Loucy (cell line): ENCODE results near the gene KDM4B.

Source experiments
- H2AFZ ChIP-seq: fragments of 200-600 bp; sonication (generic); 2 replicates; pipeline ENCODE4 v1.6.0; 2016; ENCODE audit warnings: antibody characterized with exemption, mild to moderate bottlenecking, low read length, moderate library complexity
- H3F3A ChIP-seq: fragments of 200-600 bp; 2 replicates; pipeline ENCODE4 v1.6.0; 2016; ENCODE audit warnings: antibody characterized with exemption, low read depth, mild to moderate bottlenecking
- H3K27me3 ChIP-seq: fragments of 200-600 bp; sonication (generic); 2 replicates; pipeline ENCODE4 v1.6.1; 2014; ENCODE audit warnings: low read length, mild to moderate bottlenecking; ENCODE audit not compliant: insufficient read depth, poor library complexity, severe bottlenecking
- H3K36me3 ChIP-seq: fragments of 200-600 bp; sonication (generic); 2 replicates; pipeline ENCODE4 v1.6.1; 2016; ENCODE audit warnings: low read length; ENCODE audit not compliant: insufficient read depth
- H3K4me1 ChIP-seq: fragments of 200-600 bp; sonication (generic); 2 replicates; pipeline ENCODE4 v1.5.1; 2014; ENCODE audit warnings: low read length, mild to moderate bottlenecking; ENCODE audit not compliant: insufficient read depth, poor library complexity, severe bottlenecking
- H3K4me2 ChIP-seq: fragments of 200-600 bp; sonication (generic); 2 replicates; pipeline ENCODE4 v1.6.0; 2014; ENCODE audit warnings: antibody characterized with exemption, low read length, low read depth, mild to moderate bottlenecking; ENCODE audit not compliant: poor library complexity, severe bottlenecking
- H3K4me3 ChIP-seq: fragments of 200-600 bp; sonication (generic); 2 replicates; pipeline ENCODE4 v1.5.1; 2014; ENCODE audit warnings: low read length, mild to moderate bottlenecking, mixed read lengths; ENCODE audit not compliant: poor library complexity, severe bottlenecking
- H3K79me2 ChIP-seq: fragments of 200-600 bp; sonication (generic); 2 replicates; pipeline ENCODE4 v1.6.1; 2014; ENCODE audit warnings: low read length; ENCODE audit not compliant: insufficient read depth
- H3K9ac ChIP-seq: fragments of 200-600 bp; sonication (generic); 2 replicates; pipeline ENCODE4 v1.6.0; 2014; ENCODE audit warnings: mild to moderate bottlenecking, low read depth, low read length, moderate library complexity; ENCODE audit not compliant: poor library complexity, severe bottlenecking
- H3K9me2 ChIP-seq: fragments of 200-600 bp; sonication (generic); replicated peaks from 2 replicates; pipeline ENCODE4 v1.6.1; 2016; ENCODE audit warnings: low read depth, low read length, mixed read lengths
- H3K9me3 ChIP-seq: fragments of 200-600 bp; sonication (generic); 2 replicates; pipeline ENCODE4 v1.6.1; 2014; ENCODE audit warnings: mild to moderate bottlenecking, antibody characterized with exemption, low read length, low read depth; ENCODE audit not compliant: insufficient read depth
- H4K20me1 ChIP-seq: fragments of 200-600 bp; sonication (generic); 2 replicates; pipeline ENCODE4 v1.6.0; 2014; ENCODE audit warnings: antibody characterized with exemption, low read length, mild to moderate bottlenecking; ENCODE audit not compliant: insufficient read depth, poor library complexity, severe bottlenecking
- EZH2phosphoT487 ChIP-seq: fragments of 200-600 bp; IDR thresholded peaks from 2 replicates; pipeline ENCODE4 v1.6.1; 2018; ENCODE audit warnings: antibody characterized with exemption, mild to moderate bottlenecking, moderate library complexity, borderline replicate concordance
- TF ChIP-seq, protein P1 (sequence below): fragments of 200-600 bp; sonication (generic); conservative IDR thresholded peaks from 2 replicates; pipeline ENCODE4 v1.5.1; 2014; ENCODE audit warnings: mild to moderate bottlenecking, antibody characterized with exemption, low read length

KDM4B gene

DNA sequence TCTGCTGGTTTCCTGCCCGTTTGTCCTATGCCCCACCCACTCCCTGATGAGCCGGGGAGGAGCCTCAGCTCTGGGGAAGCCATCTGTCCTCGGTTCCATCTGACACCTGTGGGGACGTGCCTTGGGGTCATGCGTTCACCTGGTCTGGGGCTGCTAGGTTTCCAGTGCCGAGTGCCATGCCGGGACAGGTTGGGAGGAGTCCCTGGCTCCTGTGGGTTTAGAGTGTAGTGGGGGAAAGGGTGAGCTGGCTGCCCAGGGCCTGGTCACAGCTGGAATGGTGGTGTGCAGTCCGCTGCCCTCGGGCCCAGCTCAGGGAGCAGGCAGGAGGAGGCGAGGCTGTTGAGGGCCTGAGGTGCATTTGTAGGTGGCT lies 2.5 kb downstream of the KDM4B start:
- H3F3A ChIP-seq: no peaks in the 10 kb centered on the region
- no peaks in the 10 kb centered on the region for H3K27me3 ChIP-seq
- H3K4me1 ChIP-seq: peaks cover 30% of the 10 kb centered on the region
- no peak overlapping the region for H2AFZ ChIP-seq
- peak overlapping the region; percentile 90 for H3K9ac ChIP-seq
- peak overlapping the region; percentile 99 for H3K4me2 ChIP-seq
- peak overlapping the region; percentile 88 for H3K4me3 ChIP-seq
- H4K20me1 ChIP-seq: peaks cover 59% of the 10 kb centered on the region
- H3K9me2 ChIP-seq: no peaks in the 10 kb centered on the region
- no peaks in the 10 kb centered on the region for H3K9me3 ChIP-seq
- H3K36me3 ChIP-seq: peaks cover 2% of the 10 kb centered on the region; the same call in 1 of the 2 replicates
- TF ChIP-seq, protein P1, sequence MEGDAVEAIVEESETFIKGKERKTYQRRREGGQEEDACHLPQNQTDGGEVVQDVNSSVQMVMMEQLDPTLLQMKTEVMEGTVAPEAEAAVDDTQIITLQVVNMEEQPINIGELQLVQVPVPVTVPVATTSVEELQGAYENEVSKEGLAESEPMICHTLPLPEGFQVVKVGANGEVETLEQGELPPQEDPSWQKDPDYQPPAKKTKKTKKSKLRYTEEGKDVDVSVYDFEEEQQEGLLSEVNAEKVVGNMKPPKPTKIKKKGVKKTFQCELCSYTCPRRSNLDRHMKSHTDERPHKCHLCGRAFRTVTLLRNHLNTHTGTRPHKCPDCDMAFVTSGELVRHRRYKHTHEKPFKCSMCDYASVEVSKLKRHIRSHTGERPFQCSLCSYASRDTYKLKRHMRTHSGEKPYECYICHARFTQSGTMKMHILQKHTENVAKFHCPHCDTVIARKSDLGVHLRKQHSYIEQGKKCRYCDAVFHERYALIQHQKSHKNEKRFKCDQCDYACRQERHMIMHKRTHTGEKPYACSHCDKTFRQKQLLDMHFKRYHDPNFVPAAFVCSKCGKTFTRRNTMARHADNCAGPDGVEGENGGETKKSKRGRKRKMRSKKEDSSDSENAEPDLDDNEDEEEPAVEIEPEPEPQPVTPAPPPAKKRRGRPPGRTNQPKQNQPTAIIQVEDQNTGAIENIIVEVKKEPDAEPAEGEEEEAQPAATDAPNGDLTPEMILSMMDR: no peak
- no peak for TF ChIP-seq EZH2phosphoT487
- H3K79me2 ChIP-seq: peaks cover 70% of the 10 kb centered on the region

DNA sequence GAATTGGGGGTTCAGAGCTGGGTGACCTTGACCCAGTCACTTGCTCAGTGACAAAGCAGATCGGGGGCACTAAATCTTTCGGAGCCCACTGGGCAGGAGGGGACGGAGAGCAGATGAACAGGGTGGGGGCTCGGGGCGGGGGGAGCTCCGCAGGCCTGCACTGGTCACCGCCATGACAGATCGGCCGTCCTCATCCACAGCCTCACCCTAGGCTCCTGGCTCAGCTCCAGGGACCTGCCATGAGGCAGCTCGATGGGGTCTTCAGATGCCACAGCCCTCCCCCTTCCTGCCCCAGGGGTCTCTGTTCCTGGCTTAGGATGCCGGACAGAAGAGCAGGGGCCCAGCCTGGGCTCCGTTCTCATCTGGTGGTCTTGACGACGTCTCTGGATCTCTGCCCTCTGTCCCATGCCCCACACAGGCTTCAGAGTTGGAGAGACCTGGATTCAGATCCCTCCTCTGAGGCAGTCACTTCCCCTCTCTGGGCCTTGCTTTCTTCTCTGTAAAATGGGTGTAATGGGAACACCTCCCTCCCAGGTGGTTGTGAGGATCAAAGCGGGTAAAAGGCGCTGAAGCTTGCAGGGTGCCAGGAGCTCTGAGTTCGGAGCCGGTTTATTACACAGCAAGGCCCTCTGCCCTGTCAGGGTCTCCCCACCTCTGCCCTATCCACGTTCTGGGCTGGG lies 3.0 kb downstream of the KDM4B start:
- Histone ChIP-seq H3F3A (no peaks in the 10 kb centered on the region), H3K4me1 (peaks cover 30% of the 10 kb centered on the region), H4K20me1 (peaks cover 64% of the 10 kb centered on the region), H3K9ac (peak overlapping the region; percentile 90), H3K79me2 (peaks cover 75% of the 10 kb centered on the region), H3K4me2 (peak overlapping the region; percentile 99), H3K36me3 (peaks cover 7% of the 10 kb centered on the region; the same call in 1 of the 2 replicates), H3K4me3 (peak overlapping the region; percentile 88), H3K9me2 (no peaks in the 10 kb centered on the region), H3K27me3 (no peaks in the 10 kb centered on the region), H3K9me3 (no peaks in the 10 kb centered on the region), H2AFZ (no peak overlapping the region)
- TF ChIP-seq EZH2phosphoT487: no peak
- TF ChIP-seq, protein P1: no peak

DNA sequence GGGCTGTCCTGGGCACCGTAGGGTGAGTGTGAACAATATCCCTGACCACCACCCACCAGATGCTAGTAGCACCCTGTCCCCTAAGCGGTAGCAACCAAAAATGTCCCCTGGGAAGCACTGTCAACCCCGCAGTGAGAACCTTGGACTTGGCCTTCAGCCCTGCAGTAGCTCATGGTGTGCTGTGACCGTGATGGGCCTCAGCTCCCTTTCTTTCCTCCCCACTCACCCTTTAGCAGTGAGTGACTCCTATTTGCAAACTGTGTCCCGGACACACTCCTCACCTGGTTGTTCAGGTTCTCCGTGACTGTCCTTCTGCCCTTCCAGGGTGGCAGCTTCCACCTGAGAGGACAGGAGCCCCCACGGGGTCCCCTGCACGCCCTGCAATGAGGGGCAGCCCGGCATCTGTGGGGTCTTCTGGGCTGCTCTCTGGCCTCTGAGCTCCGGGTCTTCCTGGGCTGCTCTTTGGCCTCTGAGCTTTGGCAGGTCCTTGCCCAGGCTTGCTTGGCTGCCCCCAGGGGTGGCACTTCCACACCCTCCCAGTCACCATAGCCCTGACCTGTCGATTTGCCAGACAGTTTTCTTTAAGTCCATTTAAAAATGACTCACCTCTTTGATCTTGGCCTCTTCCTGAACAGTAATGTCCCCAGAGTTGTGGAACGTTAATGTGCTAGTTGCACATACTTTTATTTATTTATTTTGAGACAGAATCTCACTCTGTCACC lies 3.8 kb downstream of the KDM4B start:
- H3K79me2 ChIP-seq: peaks cover 82% of the 10 kb centered on the region
- TF ChIP-seq EZH2phosphoT487: no peak
- TF ChIP-seq, protein P1: no peak

More for the DNA sequence above, 3.8 kb downstream of the KDM4B start:
- Histone ChIP-seq H3K9me2 (no peaks in the 10 kb centered on the region), H3K36me3 (peaks cover 14% of the 10 kb centered on the region; the same call in 1 of the 2 replicates), H3F3A (no peaks in the 10 kb centered on the region), H3K4me1 (peaks cover 30% of the 10 kb centered on the region), H3K27me3 (no peaks in the 10 kb centered on the region), H3K9me3 (no peaks in the 10 kb centered on the region), H3K4me2 (peak overlapping the region; percentile 99), H4K20me1 (peaks cover 70% of the 10 kb centered on the region), H2AFZ (no peak overlapping the region), H3K4me3 (peak overlapping the region; percentile 88), H3K9ac (peak overlapping the region; percentile 90)
